T-helper 1 cell treated with Interleukin-12 subunit alpha and Interleukin-12 subunit beta and Interleukin-4 antibody, amounts not matched to agents 30 μg/mL and 1 μg/mL, for 36 hours (primary cell): Measurements from ENCODE around the gene PITPNC1.

Experiments used
- H3K27ac Mint-ChIP-seq: one replicate; pipeline ENCODE4 v1.8.0; 2021; ENCODE audit warnings: mild to moderate bottlenecking, mixed read lengths
- H3K27me3 Mint-ChIP-seq: one replicate; pipeline ENCODE4 v1.8.0; 2021; ENCODE audit warnings: low read depth, mixed read lengths
- H3K36me3 Mint-ChIP-seq: one replicate; pipeline ENCODE4 v1.8.0; 2021; ENCODE audit warnings: low read depth, mixed read lengths
- H3K4me1 Mint-ChIP-seq: one replicate; pipeline ENCODE4 v1.8.0; 2021; ENCODE audit warnings: low read depth, mixed read lengths
- H3K4me3 Mint-ChIP-seq: one replicate; pipeline ENCODE4 v1.8.0; 2021; ENCODE audit warnings: mild to moderate bottlenecking, moderate library complexity, mixed read lengths
- H3K9me3 Mint-ChIP-seq: one replicate; pipeline ENCODE4 v1.8.0; 2021; ENCODE audit warnings: mixed read lengths

PITPNC1 gene

GRCh38 chr17:67585077-67585602 lies 208.1 kb downstream of the PITPNC1 start:
- Mint-ChIP-seq H3K9me3 (no peaks in the 10 kb centered on the region), H3K27me3 (no peaks in the 10 kb centered on the region), H3K4me1 (no peaks in the 10 kb centered on the region), H3K4me3 (no peak overlapping the region), H3K27ac (no peak overlapping the region), H3K36me3 (peaks cover 2% of the 10 kb centered on the region)

GRCh38 chr17:67588326-67588725 lies 211.2 kb downstream of the PITPNC1 start:
- no peaks in the 10 kb centered on the region for H3K27me3 Mint-ChIP-seq
- H3K9me3 Mint-ChIP-seq = no peaks in the 10 kb centered on the region
- H3K4me1 Mint-ChIP-seq = no peaks in the 10 kb centered on the region
- H3K36me3 Mint-ChIP-seq = peaks cover 3% of the 10 kb centered on the region
- H3K27ac Mint-ChIP-seq = no peak overlapping the region
- H3K4me3 Mint-ChIP-seq = no peak overlapping the region

GRCh38 chr17:67594115-67594880 lies 217.2 kb downstream of the PITPNC1 start:
- H3K27me3 Mint-ChIP-seq = no peaks in the 10 kb centered on the region
- peaks cover 3% of the 10 kb centered on the region for H3K36me3 Mint-ChIP-seq
- H3K27ac Mint-ChIP-seq = no peak overlapping the region
- H3K4me1 Mint-ChIP-seq = peaks cover 3% of the 10 kb centered on the region
- H3K4me3 Mint-ChIP-seq = no peak overlapping the region
- H3K9me3 Mint-ChIP-seq = no peaks in the 10 kb centered on the region

GRCh38 chr17:67600408-67600807 lies 223.3 kb downstream of the PITPNC1 start:
- peaks cover 3% of the 10 kb centered on the region for H3K4me1 Mint-ChIP-seq
- H3K27me3 Mint-ChIP-seq = no peaks in the 10 kb centered on the region
- H3K36me3 Mint-ChIP-seq = no peaks in the 10 kb centered on the region
- H3K4me3 Mint-ChIP-seq = no peak overlapping the region
- H3K27ac Mint-ChIP-seq = no peak overlapping the region
- H3K9me3 Mint-ChIP-seq = no peaks in the 10 kb centered on the region

- no peak overlapping the region for H3K27ac Mint-ChIP-seq
- H3K27me3 Mint-ChIP-seq = no peaks in the 10 kb centered on the region
- H3K4me1 Mint-ChIP-seq = peaks cover 3% of the 10 kb centered on the region
- no peak overlapping the region for H3K4me3 Mint-ChIP-seq
- no peaks in the 10 kb centered on the region for H3K9me3 Mint-ChIP-seq
- H3K36me3 Mint-ChIP-seq = no peaks in the 10 kb centered on the region
Measured at GRCh38 chr17:67601897-67602296, 224.8 kb downstream of the PITPNC1 start.

- H3K9me3 Mint-ChIP-seq = no peaks in the 10 kb centered on the region
- peaks cover 3% of the 10 kb centered on the region for H3K4me1 Mint-ChIP-seq
- no peaks in the 10 kb centered on the region for H3K36me3 Mint-ChIP-seq
- no peak overlapping the region for H3K4me3 Mint-ChIP-seq
- no peak overlapping the region for H3K27ac Mint-ChIP-seq
- H3K27me3 Mint-ChIP-seq = no peaks in the 10 kb centered on the region
Measured at GRCh38 chr17:67602444-67602843, 225.4 kb downstream of the PITPNC1 start.

GRCh38 chr17:67602974-67603373 lies 225.9 kb downstream of the PITPNC1 start:
- H3K4me1 Mint-ChIP-seq = no peaks in the 10 kb centered on the region
- H3K36me3 Mint-ChIP-seq = no peaks in the 10 kb centered on the region
- no peak overlapping the region for H3K4me3 Mint-ChIP-seq
- H3K27me3 Mint-ChIP-seq = no peaks in the 10 kb centered on the region
- H3K9me3 Mint-ChIP-seq = no peaks in the 10 kb centered on the region
- peak overlapping the region; percentile 3 for H3K27ac Mint-ChIP-seq

GRCh38 chr17:67605256-67605912 lies 228.3 kb downstream of the PITPNC1 start:
- no peaks in the 10 kb centered on the region for H3K36me3 Mint-ChIP-seq
- H3K9me3 Mint-ChIP-seq = no peaks in the 10 kb centered on the region
- no peak overlapping the region for H3K27ac Mint-ChIP-seq
- no peak overlapping the region for H3K4me3 Mint-ChIP-seq
- H3K4me1 Mint-ChIP-seq = no peaks in the 10 kb centered on the region
- H3K27me3 Mint-ChIP-seq = no peaks in the 10 kb centered on the region

- no peaks in the 10 kb centered on the region for H3K27me3 Mint-ChIP-seq
- no peaks in the 10 kb centered on the region for H3K4me1 Mint-ChIP-seq
- no peak overlapping the region for H3K27ac Mint-ChIP-seq
- H3K9me3 Mint-ChIP-seq = no peaks in the 10 kb centered on the region
- H3K36me3 Mint-ChIP-seq = no peaks in the 10 kb centered on the region
- no peak overlapping the region for H3K4me3 Mint-ChIP-seq
Measured at GRCh38 chr17:67606471-67606870, 229.4 kb downstream of the PITPNC1 start.

- Mint-ChIP-seq H3K36me3 (no peaks in the 10 kb centered on the region), H3K27me3 (no peaks in the 10 kb centered on the region), H3K27ac (no peak overlapping the region), H3K4me1 (peaks cover 3% of the 10 kb centered on the region), H3K9me3 (no peaks in the 10 kb centered on the region), H3K4me3 (no peak overlapping the region)
Measured at GRCh38 chr17:67606896-67607604, 230.0 kb downstream of the PITPNC1 start.

- Mint-ChIP-seq H3K36me3 (no peaks in the 10 kb centered on the region), H3K9me3 (no peaks in the 10 kb centered on the region), H3K4me3 (no peak overlapping the region), H3K4me1 (peaks cover 4% of the 10 kb centered on the region), H3K27me3 (no peaks in the 10 kb centered on the region), H3K27ac (no peak overlapping the region)
Measured at GRCh38 chr17:67610061-67610460, 233.0 kb downstream of the PITPNC1 start.

GRCh38 chr17:67613961-67614360 lies 236.9 kb downstream of the PITPNC1 start:
- Mint-ChIP-seq H3K27me3 (no peaks in the 10 kb centered on the region), H3K27ac (no peak overlapping the region), H3K4me3 (no peak overlapping the region), H3K9me3 (no peaks in the 10 kb centered on the region), H3K36me3 (no peaks in the 10 kb centered on the region), H3K4me1 (peaks cover 4% of the 10 kb centered on the region)

- Mint-ChIP-seq H3K36me3 (no peaks in the 10 kb centered on the region), H3K4me3 (no peak overlapping the region), H3K27me3 (no peaks in the 10 kb centered on the region), H3K4me1 (peaks cover 4% of the 10 kb centered on the region), H3K9me3 (no peaks in the 10 kb centered on the region), H3K27ac (no peak overlapping the region)
Measured at GRCh38 chr17:67615011-67615561, 238.0 kb downstream of the PITPNC1 start.

- H3K4me3 Mint-ChIP-seq = no peak overlapping the region
- H3K27ac Mint-ChIP-seq = no peak overlapping the region
- H3K27me3 Mint-ChIP-seq = no peaks in the 10 kb centered on the region
- H3K4me1 Mint-ChIP-seq = peaks cover 4% of the 10 kb centered on the region
- H3K36me3 Mint-ChIP-seq = no peaks in the 10 kb centered on the region
- no peaks in the 10 kb centered on the region for H3K9me3 Mint-ChIP-seq
Measured at GRCh38 chr17:67615736-67616135, 238.7 kb downstream of the PITPNC1 start.
